Thymus (tissue), 11 donors: Measurements from ENCODE around the gene TLL2. TPM values are rescaled to one million over a fixed set of nuclear protein-coding genes. Genes with fewer than 3 reads are reported as not detected.

Experiments
- DNase-seq, 9 donors: peaks; one replicate each; pipeline ENCODE4 v3.0.0-alpha.2; 2013; ENCODE audit warnings: low spot score in 9 of 9, low read depth in 6 of 9, missing footprints in 1 of 9
- H3K27ac ChIP-seq, 2 donors: one replicate each; pipeline ENCODE4 v1.5.1; 2013; ENCODE audit warnings: control low read depth in 1 of 2, low read depth in 1 of 2, low read length in 1 of 2, mild to moderate bottlenecking in 1 of 2, moderate library complexity in 1 of 2
- H3K27me3 ChIP-seq, 2 donors: one replicate each; pipeline ENCODE4 v1.5.1; 2013; ENCODE audit warnings: low read length in 1 of 2; ENCODE audit not compliant: control insufficient read depth in 2 of 2, insufficient read depth in 1 of 2
- H3K36me3 ChIP-seq, 2 donors: one replicate each; pipeline ENCODE4 v1.5.1; 2013; ENCODE audit warnings: low read length in 1 of 2, mild to moderate bottlenecking in 1 of 2, moderate library complexity in 1 of 2; ENCODE audit not compliant: control insufficient read depth in 2 of 2, insufficient read depth in 2 of 2
- H3K4me1 ChIP-seq, 2 donors: one replicate each; pipeline ENCODE4 v1.5.1; 2013; ENCODE audit warnings: low read length in 2 of 2; ENCODE audit not compliant: control insufficient read depth in 2 of 2, insufficient read depth in 2 of 2
- H3K4me3 ChIP-seq, 2 donors: one replicate each; pipeline ENCODE4 v1.5.1; 2013; ENCODE audit warnings: low read length in 2 of 2, control low read depth in 1 of 2, mild to moderate bottlenecking in 1 of 2
- H3K9me3 ChIP-seq, 2 donors: one replicate each; pipeline ENCODE4 v1.5.1; 2013; ENCODE audit warnings: low read length in 1 of 2, mild to moderate bottlenecking in 1 of 2; ENCODE audit not compliant: control insufficient read depth in 2 of 2, insufficient read depth in 1 of 2
- WGBS: extraction: QIAGEN DNeasy Blood & Tissue Kit; methylation state at CpG from one replicate; pipeline ENCODE4 v1.1.7; 2013; 5-methylcytosine and 5-hydroxymethylcytosine counted together
- polyA plus RNA-seq: library from polyadenylated mRNA; stranded (reverse); fragments of 200-250 nt; gene quantifications from one replicate; pipeline ENCODE4 v1.2.3, GENCODE V29; 2013
- total RNA-seq: library from RNA; stranded (reverse); fragments of 120-200 nt; gene quantifications from one replicate; pipeline ENCODE4 v1.2.4, GENCODE V29; 2013
- donor health status: healthy.

TLL2 gene
- total and polyA plus RNA-seq, 2 donors, result 0.05 to 0.23 TPM

GRCh38 chr10:96421995-96422394, 91.7 kb downstream of the TLL2 start:
- Histone ChIP-seq H3K27ac (no peak overlapping the region), H3K4me3 (no peak overlapping the region), H3K9me3 (no peaks in the 10 kb centered on the region), H3K36me3 (no peaks in the 10 kb centered on the region), H3K4me1 (no peaks in the 10 kb centered on the region), H3K27me3 (no peaks in the 10 kb centered on the region)
- DNase-seq, result no peak
- WGBS, result 76% methylated on average over 1 of the region's 1 CpG

- Histone ChIP-seq H3K4me1 (peaks cover 0 to 3% of the 10 kb centered on the region in 2 donors), H3K27ac (no peak overlapping the region), H3K9me3 (no peaks in the 10 kb centered on the region), H3K27me3 (no peaks in the 10 kb centered on the region), H3K36me3 (no peaks in the 10 kb centered on the region), H3K4me3 (no peak overlapping the region)
- 97% methylated on average over 15 of the region's 15 CpGs for WGBS
- DNase-seq, result no peak
These were observed 93.3 kb downstream of the TLL2 start for GRCh38 chr10:96420228-96421009.

GRCh38 chr10:96419351-96419750, 94.4 kb downstream of the TLL2 start:
- peaks cover 0 to 3% of the 10 kb centered on the region in 2 donors for H3K4me1 ChIP-seq
- H3K9me3 ChIP-seq, result no peaks in the 10 kb centered on the region
- no peaks in the 10 kb centered on the region for H3K27me3 ChIP-seq
- no peak overlapping the region for H3K4me3 ChIP-seq
- no peak for DNase-seq
- H3K36me3 ChIP-seq, result no peaks in the 10 kb centered on the region
- 99% methylated on average over 3 of the region's 3 CpGs for WGBS
- no peak overlapping the region for H3K27ac ChIP-seq

- DNase-seq, result no peak
- H3K4me1 ChIP-seq, result peaks cover 0 to 3% of the 10 kb centered on the region in 2 donors
- no peaks in the 10 kb centered on the region for H3K9me3 ChIP-seq
- H3K36me3 ChIP-seq, result no peaks in the 10 kb centered on the region
- no peak overlapping the region for H3K27ac ChIP-seq
- no peak overlapping the region for H3K4me3 ChIP-seq
- no peaks in the 10 kb centered on the region for H3K27me3 ChIP-seq
These were observed 95.1 kb downstream of the TLL2 start for GRCh38 chr10:96418582-96418981.

- no peaks in the 10 kb centered on the region for H3K36me3 ChIP-seq
- no peak overlapping the region for H3K4me3 ChIP-seq
- H3K9me3 ChIP-seq, result no peaks in the 10 kb centered on the region
- H3K4me1 ChIP-seq, result peaks cover 0 to 3% of the 10 kb centered on the region in 2 donors
- WGBS, result 98% methylated on average over 3 of the region's 3 CpGs
- no peak overlapping the region for H3K27ac ChIP-seq
- H3K27me3 ChIP-seq, result peaks cover 0 to 7% of the 10 kb centered on the region in 2 donors
- DNase-seq, result no peak
These were observed 96.3 kb downstream of the TLL2 start for GRCh38 chr10:96417441-96417840.

GRCh38 chr10:96416643-96417042, 97.1 kb downstream of the TLL2 start:
- H3K9me3 ChIP-seq, result no peaks in the 10 kb centered on the region
- 28% methylated on average over 7 of the region's 7 CpGs for WGBS
- DNase-seq, result no peak
- peaks cover 0 to 9% of the 10 kb centered on the region in 2 donors for H3K27me3 ChIP-seq
- H3K27ac ChIP-seq, result no peak overlapping the region
- peaks cover 0 to 3% of the 10 kb centered on the region in 2 donors for H3K4me1 ChIP-seq
- no peak overlapping the region for H3K4me3 ChIP-seq
- H3K36me3 ChIP-seq, result no peaks in the 10 kb centered on the region

GRCh38 chr10:96415891-96416554, 97.7 kb downstream of the TLL2 start:
- H3K27ac ChIP-seq, result no peak overlapping the region
- peaks cover 0 to 3% of the 10 kb centered on the region in 2 donors for H3K4me1 ChIP-seq
- WGBS, result 78% methylated on average over 5 of the region's 5 CpGs
- peaks cover 0 to 9% of the 10 kb centered on the region in 2 donors for H3K27me3 ChIP-seq
- no peaks in the 10 kb centered on the region for H3K36me3 ChIP-seq
- no peak for DNase-seq
- no peak overlapping the region for H3K4me3 ChIP-seq
- H3K9me3 ChIP-seq, result no peaks in the 10 kb centered on the region

- Histone ChIP-seq H3K36me3 (no peaks in the 10 kb centered on the region), H3K4me1 (peaks cover 0 to 3% of the 10 kb centered on the region in 2 donors), H3K27ac (no peak overlapping the region), H3K4me3 (no peak overlapping the region), H3K9me3 (no peaks in the 10 kb centered on the region), H3K27me3 (peaks cover 0 to 11% of the 10 kb centered on the region in 2 donors)
- 100% methylated on average over 1 of the region's 1 CpG for WGBS
- DNase-seq, result no peak
These were observed 98.4 kb downstream of the TLL2 start for GRCh38 chr10:96415150-96415890.

- no peaks in the 10 kb centered on the region for H3K9me3 ChIP-seq
- H3K36me3 ChIP-seq, result no peaks in the 10 kb centered on the region
- peaks cover 0 to 3% of the 10 kb centered on the region in 2 donors for H3K4me1 ChIP-seq
- H3K27me3 ChIP-seq, result peaks cover 0 to 18% of the 10 kb centered on the region in 2 donors
- H3K4me3 ChIP-seq, result no peak overlapping the region
- no peak overlapping the region for H3K27ac ChIP-seq
- WGBS, result 98% methylated on average over 5 of the region's 5 CpGs
- no peak for DNase-seq
These were observed 99.4 kb downstream of the TLL2 start for GRCh38 chr10:96414303-96414702.
